ENCODE results near the gene GUK1.

Gene GUK1

DNA sequence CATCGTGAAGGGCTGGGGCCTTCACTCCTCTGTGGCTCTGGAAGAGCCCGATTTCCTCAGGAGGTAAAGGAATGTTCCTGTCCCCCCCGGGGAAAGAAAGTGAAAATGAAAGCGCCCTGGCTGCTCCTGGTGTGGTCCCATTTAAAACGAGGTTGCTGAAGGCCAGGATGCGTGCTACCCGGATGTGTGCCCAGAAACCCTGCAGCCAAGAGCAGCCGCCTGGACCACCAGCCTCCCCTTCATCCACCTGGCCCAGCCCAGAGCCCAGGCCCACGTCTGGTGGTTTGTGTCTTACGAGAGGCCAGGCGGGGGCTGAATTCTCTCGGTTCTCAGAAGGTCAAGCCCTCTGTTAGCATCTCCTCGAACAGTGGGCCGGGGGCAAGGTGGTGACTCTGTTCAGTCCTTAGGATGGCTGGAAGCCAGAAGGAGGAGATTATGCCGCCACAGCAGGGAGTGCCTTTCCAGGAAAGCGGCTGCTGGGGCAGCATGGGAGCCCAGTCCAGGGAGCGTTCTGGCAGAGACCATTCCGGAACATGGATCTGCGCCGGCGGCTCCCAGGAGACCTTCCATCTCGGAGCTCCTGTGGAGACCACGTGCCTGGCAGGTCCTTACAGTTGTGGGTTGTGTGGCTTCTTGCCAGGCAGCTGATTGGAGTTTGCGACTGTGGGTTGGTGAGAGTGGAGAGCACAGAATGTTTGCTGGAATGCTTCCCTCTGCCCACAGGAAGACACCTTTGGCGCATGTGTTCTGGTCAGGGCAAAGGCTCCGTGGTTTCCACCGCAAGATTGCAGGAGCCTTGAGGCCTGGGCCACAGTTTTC lies 1.4 kb downstream of the GUK1 start:
- Histone ChIP-seq H3K36me3 (ENCODE audit: control insufficient read depth, low read depth, low read length) (no peaks in the 10 kb centered on the region), H3K27ac (ENCODE audit: low read length) (no peak overlapping the region), H3K9me3 (ENCODE audit: control insufficient read depth, low read depth, low read length) (no peaks in the 10 kb centered on the region), H3K4me3 (ENCODE audit: low read length) (peak overlapping the region; percentile 82), H3K27me3 (ENCODE audit: control insufficient read depth, insufficient read depth, low read length) (peaks cover 21% of the 10 kb centered on the region), H3K9ac (ENCODE audit: low read length) (peak overlapping the region; percentile 61), H3K4me1 (ENCODE audit: control insufficient read depth, low read depth, low read length) (peaks cover 4% of the 10 kb centered on the region)

DNA sequence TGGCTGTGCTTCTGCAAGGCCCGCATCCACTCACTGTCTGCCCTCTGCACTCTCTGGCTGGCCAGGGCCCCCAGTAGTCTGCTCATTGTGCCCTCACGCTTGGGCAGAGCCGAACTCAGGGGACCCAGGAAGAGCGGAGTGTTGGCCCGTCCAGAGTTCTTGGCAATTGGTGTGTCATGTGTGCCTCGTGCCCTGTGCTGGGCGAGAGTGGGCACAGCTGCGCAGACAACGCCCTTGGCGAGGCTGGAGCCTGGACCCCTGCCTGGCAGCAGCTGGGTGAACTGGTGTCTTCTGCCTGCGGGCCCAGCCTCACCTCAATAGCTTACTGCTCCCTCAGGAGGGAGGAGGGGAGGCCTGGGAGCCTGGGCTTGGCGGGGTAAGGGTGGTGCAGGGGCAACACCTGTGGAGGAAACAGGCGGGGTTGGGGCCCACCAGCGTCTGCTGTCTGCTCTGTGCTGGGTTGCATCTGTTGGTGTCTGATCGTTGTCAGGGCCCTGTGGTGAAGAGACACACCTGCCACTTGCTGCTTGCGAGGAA lies 2.1 kb downstream of the GUK1 start:
- Histone ChIP-seq H3K9ac (ENCODE audit: low read length) (no peak overlapping the region), H3K4me1 (ENCODE audit: control insufficient read depth, low read depth, low read length) (peaks cover 4% of the 10 kb centered on the region), H3K27me3 (ENCODE audit: control insufficient read depth, insufficient read depth, low read length) (peaks cover 14% of the 10 kb centered on the region), H3K4me3 (ENCODE audit: low read length) (no peak overlapping the region), H3K36me3 (ENCODE audit: control insufficient read depth, low read depth, low read length) (no peaks in the 10 kb centered on the region), H3K9me3 (ENCODE audit: control insufficient read depth, low read depth, low read length) (no peaks in the 10 kb centered on the region), H3K27ac (ENCODE audit: low read length) (no peak overlapping the region)

DNA sequence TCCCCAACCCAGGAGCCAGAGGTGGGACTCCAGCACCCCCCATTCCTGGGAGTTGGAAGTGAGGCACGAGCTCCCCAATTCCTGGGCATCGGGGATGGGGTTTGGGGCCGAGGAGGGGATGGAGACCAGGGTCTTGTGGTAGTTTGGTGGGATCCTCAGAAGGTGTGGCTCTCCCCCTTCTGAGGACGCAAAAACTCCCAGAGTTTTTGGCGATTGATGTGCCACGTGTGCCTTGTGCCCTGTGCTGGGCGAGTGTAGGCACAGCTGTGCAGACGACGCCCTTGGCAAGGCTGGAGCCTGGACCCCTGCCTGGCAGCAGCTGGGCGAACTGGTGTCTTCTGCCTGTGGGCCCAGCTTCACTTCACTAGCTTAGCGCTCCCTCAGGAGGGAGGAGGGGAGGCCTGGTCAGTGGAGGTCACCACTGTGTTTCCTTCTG lies 2.6 kb downstream of the GUK1 start:
- Histone ChIP-seq H3K4me1 (ENCODE audit: control insufficient read depth, low read depth, low read length) (peaks cover 4% of the 10 kb centered on the region), H3K4me3 (ENCODE audit: low read length) (no peak overlapping the region), H3K27ac (ENCODE audit: low read length) (no peak overlapping the region), H3K9ac (ENCODE audit: low read length) (no peak overlapping the region), H3K9me3 (ENCODE audit: control insufficient read depth, low read depth, low read length) (no peaks in the 10 kb centered on the region), H3K36me3 (ENCODE audit: control insufficient read depth, low read depth, low read length) (no peaks in the 10 kb centered on the region), H3K27me3 (ENCODE audit: control insufficient read depth, insufficient read depth, low read length) (peaks cover 9% of the 10 kb centered on the region)

DNA sequence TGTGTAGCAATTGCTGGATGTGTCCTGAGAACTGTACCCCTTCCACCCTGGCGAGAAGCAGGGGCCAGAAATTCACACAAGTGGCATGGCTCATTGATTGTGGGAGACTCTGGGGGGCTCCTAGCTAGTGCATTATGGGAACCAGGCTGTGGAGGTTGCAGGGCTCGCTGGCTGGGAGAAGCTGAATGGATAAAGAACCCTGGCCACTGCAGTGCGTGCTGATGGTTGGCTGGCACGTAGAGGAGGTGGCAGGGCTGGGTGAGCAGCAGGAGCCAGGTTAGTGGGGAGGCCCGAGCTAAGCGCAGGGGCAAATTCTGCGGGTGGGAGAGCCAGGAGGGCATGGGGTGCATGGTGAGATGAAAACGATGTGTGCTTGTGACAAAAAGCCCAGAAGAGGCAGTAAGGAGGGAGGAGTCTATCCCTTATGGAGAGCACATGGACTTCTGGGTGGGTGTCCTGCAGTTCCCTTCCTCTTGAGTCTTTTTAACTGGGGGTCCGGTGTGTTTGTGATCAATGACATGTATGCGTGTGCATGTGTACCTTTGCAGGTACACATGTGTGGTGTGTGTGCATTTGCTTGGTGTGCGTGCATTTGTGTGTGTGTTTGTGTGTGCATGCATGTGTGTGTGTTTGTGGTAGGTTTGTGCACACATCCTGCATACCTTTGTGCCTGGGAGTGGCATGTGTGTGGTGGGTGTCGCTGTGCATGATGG lies 3.6 kb downstream of the GUK1 start:
- Histone ChIP-seq H3K4me1 (ENCODE audit: control insufficient read depth, low read depth, low read length) (peaks cover 4% of the 10 kb centered on the region), H3K27ac (ENCODE audit: low read length) (no peak overlapping the region), H3K4me3 (ENCODE audit: low read length) (no peak overlapping the region), H3K9me3 (ENCODE audit: control insufficient read depth, low read depth, low read length) (no peaks in the 10 kb centered on the region), H3K36me3 (ENCODE audit: control insufficient read depth, low read depth, low read length) (no peaks in the 10 kb centered on the region), H3K27me3 (ENCODE audit: control insufficient read depth, insufficient read depth, low read length) (no peaks in the 10 kb centered on the region), H3K9ac (ENCODE audit: low read length) (no peak overlapping the region)

DNA sequence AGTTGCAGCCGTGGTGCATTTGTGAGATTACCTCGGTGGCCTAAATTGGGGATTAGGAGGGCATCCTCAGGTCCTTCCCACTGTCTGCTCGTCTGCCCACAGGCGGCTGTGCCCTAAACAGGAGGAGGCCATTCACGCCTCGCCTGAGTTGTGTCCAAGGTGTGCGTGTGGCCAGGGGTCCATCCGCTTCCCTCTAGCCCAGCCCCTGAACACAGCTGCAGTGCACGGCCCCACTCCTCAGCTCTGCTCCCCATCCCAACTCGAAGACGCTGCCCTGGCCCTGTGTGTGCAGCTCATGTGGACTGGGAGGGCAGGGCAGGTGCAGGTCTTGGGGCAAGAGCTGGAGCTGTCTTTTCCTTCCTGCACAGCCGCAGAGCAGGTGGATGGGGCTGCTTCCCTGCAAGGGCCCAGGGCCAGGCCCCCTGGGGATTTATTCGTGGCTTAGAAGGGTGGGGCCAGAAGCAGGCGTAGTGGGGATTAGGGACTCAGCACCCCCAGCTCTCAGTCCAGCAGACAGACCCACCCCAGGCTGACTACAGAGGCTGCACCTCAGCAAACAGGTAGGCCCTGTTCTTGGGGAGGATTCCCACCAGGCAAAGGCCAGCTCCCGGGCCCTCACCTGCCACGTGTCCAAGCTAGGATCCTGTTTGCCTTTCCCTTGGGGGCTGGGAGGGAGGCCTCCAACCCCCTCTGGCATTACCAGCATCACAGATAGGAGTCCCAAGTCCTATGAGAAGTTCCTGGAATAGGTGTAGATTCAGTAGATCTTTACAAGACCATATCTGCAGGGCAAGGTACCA lies 4.3 kb downstream of the GUK1 start:
- H3K4me3 ChIP-seq (ENCODE audit: low read length): no peak overlapping the region

DNA sequence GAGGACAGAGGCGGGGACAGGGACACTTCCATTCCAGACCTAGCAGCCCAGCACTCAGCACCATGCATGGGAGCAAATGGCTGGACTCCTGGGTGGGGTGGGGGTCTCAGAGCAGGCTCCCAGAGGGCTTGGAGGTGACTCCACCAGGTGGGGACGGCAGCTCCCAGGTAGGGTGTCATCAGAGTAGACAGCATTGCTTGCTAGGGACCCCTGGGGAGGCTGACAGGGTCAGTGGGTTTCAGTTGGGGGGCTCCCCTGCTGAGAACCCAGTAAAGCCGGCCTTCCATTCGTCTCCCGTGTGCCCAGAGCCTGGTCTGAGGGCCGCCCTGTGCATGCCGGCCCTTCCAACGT lies 4.9 kb downstream of the GUK1 start:
- Histone ChIP-seq H3K27me3 (ENCODE audit: control insufficient read depth, insufficient read depth, low read length) (no peaks in the 10 kb centered on the region), H3K27ac (ENCODE audit: low read length) (no peak overlapping the region), H3K9ac (ENCODE audit: low read length) (no peak overlapping the region), H3K4me3 (ENCODE audit: low read length) (no peak overlapping the region), H3K36me3 (ENCODE audit: control insufficient read depth, low read depth, low read length) (no peaks in the 10 kb centered on the region), H3K4me1 (ENCODE audit: control insufficient read depth, low read depth, low read length) (peaks cover 10% of the 10 kb centered on the region), H3K9me3 (ENCODE audit: control insufficient read depth, low read depth, low read length) (no peaks in the 10 kb centered on the region)

More for the DNA sequence above, 4.3 kb downstream of the GUK1 start:
- Histone ChIP-seq H3K9me3 (ENCODE audit: control insufficient read depth, low read depth, low read length) (no peaks in the 10 kb centered on the region), H3K4me1 (ENCODE audit: control insufficient read depth, low read depth, low read length) (peaks cover 4% of the 10 kb centered on the region), H3K9ac (ENCODE audit: low read length) (no peak overlapping the region), H3K27ac (ENCODE audit: low read length) (no peak overlapping the region), H3K36me3 (ENCODE audit: control insufficient read depth, low read depth, low read length) (no peaks in the 10 kb centered on the region), H3K27me3 (ENCODE audit: control insufficient read depth, insufficient read depth, low read length) (no peaks in the 10 kb centered on the region)

DNA sequence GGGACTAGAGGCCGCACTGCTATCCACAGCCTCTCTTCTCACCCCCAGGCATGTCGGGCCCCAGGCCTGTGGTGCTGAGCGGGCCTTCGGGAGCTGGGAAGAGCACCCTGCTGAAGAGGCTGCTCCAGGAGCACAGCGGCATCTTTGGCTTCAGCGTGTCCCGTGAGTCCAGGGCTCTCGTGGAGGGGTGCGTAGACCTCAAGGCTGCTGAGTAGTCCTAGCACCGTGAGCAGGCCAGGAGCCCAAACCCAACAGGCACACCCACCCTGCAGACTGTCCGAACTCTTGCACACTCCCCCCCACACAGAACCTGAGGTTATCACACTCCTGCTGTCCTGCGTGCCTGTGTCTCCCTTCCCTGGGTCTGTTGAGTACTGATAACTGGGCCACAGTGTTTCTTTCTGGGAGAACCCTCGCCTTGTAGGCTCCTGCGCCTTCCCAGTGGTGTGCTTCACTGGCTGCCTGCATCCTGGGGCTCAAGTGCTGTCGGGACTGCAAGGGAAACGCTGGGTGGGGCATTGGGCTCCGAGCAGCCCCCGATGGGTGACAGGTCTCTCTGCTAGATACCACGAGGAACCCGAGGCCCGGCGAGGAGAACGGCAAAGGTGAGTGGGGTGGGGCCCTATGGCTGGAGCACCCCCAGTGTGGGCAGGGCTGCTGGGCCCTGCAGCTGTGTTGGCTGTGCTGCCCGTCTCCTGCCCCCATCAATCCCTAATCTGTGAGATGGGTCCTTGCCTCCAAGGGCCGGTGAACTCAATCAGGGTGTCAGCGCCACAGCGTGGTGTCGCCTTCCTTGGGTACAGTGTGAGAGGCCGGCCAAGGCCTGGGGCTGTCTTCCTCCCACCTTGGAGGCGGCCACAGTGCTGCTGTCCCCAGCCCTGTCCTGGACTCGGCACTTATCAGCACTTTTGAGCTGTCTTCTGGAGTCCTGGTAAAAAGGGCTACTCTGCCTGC lies 5.7 kb downstream of the GUK1 start:
- Histone ChIP-seq H3K36me3 (ENCODE audit: control insufficient read depth, low read depth, low read length) (no peaks in the 10 kb centered on the region), H3K9ac (ENCODE audit: low read length) (no peak overlapping the region), H3K4me3 (ENCODE audit: low read length) (no peak overlapping the region), H3K9me3 (ENCODE audit: control insufficient read depth, low read depth, low read length) (no peaks in the 10 kb centered on the region), H3K27me3 (ENCODE audit: control insufficient read depth, insufficient read depth, low read length) (no peaks in the 10 kb centered on the region), H3K27ac (ENCODE audit: low read length) (no peak overlapping the region), H3K4me1 (ENCODE audit: control insufficient read depth, low read depth, low read length) (peaks cover 11% of the 10 kb centered on the region)

DNA sequence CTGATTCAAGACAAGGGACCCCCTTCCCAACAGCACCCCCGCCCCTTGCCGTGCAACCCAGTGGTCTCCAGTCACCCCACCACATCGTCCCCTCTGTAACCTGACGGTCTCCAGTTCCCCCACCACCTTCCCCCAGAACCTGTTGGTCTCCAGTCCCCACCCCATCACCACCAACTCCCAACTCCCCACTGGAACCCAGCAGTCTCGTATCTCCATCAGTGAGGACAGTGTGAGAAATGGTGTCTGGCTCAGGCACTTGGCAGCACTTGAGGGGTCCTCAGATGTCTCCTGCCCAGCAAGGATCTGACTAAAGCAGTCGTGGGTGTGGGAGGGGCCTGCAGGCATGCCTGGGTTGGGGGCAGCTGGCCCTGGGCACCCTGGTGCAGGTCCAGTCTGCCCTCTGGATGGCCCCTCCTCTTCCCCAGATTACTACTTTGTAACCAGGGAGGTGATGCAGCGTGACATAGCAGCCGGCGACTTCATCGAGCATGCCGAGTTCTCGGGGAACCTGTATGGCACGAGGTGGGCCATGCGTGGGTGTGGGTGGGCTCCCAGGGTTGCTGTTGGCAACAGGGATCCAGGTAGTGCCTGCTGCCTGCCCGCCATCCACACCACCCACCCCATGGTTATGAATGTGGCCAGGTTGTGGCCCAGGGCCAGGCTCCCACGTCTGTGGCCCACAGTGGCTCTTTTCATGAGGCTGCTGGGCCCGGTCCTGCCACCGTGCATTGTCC lies 6.5 kb downstream of the GUK1 start:
- Histone ChIP-seq H3K4me1 (ENCODE audit: control insufficient read depth, low read depth, low read length) (peaks cover 6% of the 10 kb centered on the region), H3K27ac (ENCODE audit: low read length) (no peak overlapping the region), H3K36me3 (ENCODE audit: control insufficient read depth, low read depth, low read length) (no peaks in the 10 kb centered on the region)

DNA sequence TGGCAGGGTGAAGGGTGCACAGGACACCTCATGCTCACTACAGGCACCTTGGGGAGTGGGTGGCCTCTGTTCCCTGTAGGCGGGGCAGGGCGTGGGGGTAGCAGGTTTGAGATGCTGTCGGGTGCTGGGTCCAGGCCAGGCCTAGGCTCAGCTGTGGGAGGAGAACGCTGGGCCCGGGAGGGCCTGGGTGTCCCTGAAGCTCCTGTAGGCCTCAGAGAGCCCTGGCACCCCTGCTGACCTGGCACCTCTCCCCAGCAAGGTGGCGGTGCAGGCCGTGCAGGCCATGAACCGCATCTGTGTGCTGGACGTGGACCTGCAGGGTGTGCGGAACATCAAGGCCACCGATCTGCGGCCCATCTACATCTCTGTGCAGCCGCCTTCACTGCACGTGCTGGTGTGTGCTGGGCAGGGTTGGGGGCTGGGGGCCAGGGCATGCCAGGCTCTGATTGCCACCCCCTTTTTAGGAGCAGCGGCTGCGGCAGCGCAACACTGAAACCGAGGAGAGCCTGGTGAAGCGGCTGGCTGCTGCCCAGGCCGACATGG lies 7.1 kb downstream of the GUK1 start:
- Histone ChIP-seq H3K9ac (ENCODE audit: low read length) (no peak overlapping the region), H3K9me3 (ENCODE audit: control insufficient read depth, low read depth, low read length) (no peaks in the 10 kb centered on the region), H3K36me3 (ENCODE audit: control insufficient read depth, low read depth, low read length) (no peaks in the 10 kb centered on the region), H3K27ac (ENCODE audit: low read length) (no peak overlapping the region), H3K4me3 (ENCODE audit: low read length) (no peak overlapping the region), H3K4me1 (ENCODE audit: control insufficient read depth, low read depth, low read length) (peaks cover 6% of the 10 kb centered on the region), H3K27me3 (ENCODE audit: control insufficient read depth, insufficient read depth, low read length) (no peaks in the 10 kb centered on the region)

More for the DNA sequence above, 6.5 kb downstream of the GUK1 start:
- no peaks in the 10 kb centered on the region for H3K9me3 ChIP-seq (ENCODE audit: control insufficient read depth, low read depth, low read length)
- H3K9ac ChIP-seq (ENCODE audit: low read length): no peak overlapping the region
- no peaks in the 10 kb centered on the region for H3K27me3 ChIP-seq (ENCODE audit: control insufficient read depth, insufficient read depth, low read length)
- no peak overlapping the region for H3K4me3 ChIP-seq (ENCODE audit: low read length)

DNA sequence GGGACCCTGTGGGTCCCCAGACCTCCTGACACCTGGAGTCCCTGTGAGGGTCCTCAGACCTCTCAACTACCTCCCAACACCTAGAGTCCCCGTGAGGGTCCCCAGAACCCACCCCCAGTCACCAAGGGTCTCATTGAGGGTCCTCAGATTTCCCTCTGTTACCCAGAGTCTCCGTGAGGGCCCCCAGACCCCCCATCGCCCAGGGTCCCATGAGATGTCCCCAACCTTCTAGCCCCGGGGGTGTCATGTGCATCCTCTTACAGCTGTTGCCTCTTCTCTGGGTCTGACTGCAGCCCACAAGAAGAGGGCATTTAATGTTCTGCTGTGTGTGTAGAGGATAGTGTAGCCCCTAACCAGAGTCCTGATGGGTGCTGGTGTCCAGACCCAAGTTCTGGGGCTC lies 7.7 kb downstream of the GUK1 start:
- no peak overlapping the region for H3K9ac ChIP-seq (ENCODE audit: low read length)
- H3K4me3 ChIP-seq (ENCODE audit: low read length): no peak overlapping the region
- H3K36me3 ChIP-seq (ENCODE audit: control insufficient read depth, low read depth, low read length): no peaks in the 10 kb centered on the region

More for the DNA sequence above, 7.7 kb downstream of the GUK1 start:
- no peaks in the 10 kb centered on the region for H3K27me3 ChIP-seq (ENCODE audit: control insufficient read depth, insufficient read depth, low read length)
- H3K27ac ChIP-seq (ENCODE audit: low read length): no peak overlapping the region
- no peaks in the 10 kb centered on the region for H3K9me3 ChIP-seq (ENCODE audit: control insufficient read depth, low read depth, low read length)
- peaks cover 6% of the 10 kb centered on the region for H3K4me1 ChIP-seq (ENCODE audit: control insufficient read depth, low read depth, low read length)
